Right atrium auricular region (tissue), 2 donors: ENCODE data around the gene PLCB4. TPM values are rescaled to one million over a fixed set of nuclear protein-coding genes. Genes with fewer than 3 reads are reported as not detected.

Source experiments
- DNase-seq: peaks from one replicate; pipeline ENCODE4 v3.0.0-alpha.2; 2019; ENCODE audit warnings: low spot score
- H3K27ac ChIP-seq, 2 donors: fragments of 200-600 bp; sonication (generic); 1 replicate in 1 of 2; 2 replicates in 1 of 2; pipeline ENCODE4 v1.5.1; 2016 to 2019
- H3K27me3 ChIP-seq, 2 donors: fragments of 200-600 bp; sonication (generic); one replicate each; pipeline versions ENCODE4 v1.5.1 to v1.6.0; 2017 to 2019
- H3K36me3 ChIP-seq: fragments of 200-600 bp; sonication (generic); one replicate; pipeline ENCODE4 v1.5.1; 2016
- H3K4me1 ChIP-seq, 2 donors: fragments of 200-600 bp; sonication (generic); one replicate each; pipeline versions ENCODE4 v1.5.1 to v1.6.0; 2017 to 2019
- H3K4me3 ChIP-seq, 2 donors: fragments of 200-600 bp; sonication (generic); 1 replicate in 1 of 2; 2 replicates in 1 of 2; pipeline ENCODE4 v1.5.1; 2017 to 2019; ENCODE audit warnings: mild to moderate bottlenecking in 1 of 2, moderate library complexity in 1 of 2
- H3K9me3 ChIP-seq, 2 donors: fragments of 200-600 bp; sonication (generic); one replicate each; pipeline ENCODE4 v1.5.1; 2019
- CTCF ChIP-seq, 2 donors: fragments of 200-600 bp; sonication (generic); IDR thresholded peaks; one replicate each; pipeline ENCODE4 v1.5.1; 2019; ENCODE audit warnings: antibody characterized with exemption in 2 of 2
- total RNA-seq, 2 donors: library from RNA; depleted of rRNA; stranded (reverse); fragments of >200 nt; gene quantifications; one replicate each; pipeline ENCODE4 v1.1.0, GENCODE V29; 2016

The PLCB4 gene
- total RNA-seq, 2 donors from 2014 or later: 14.3 to 32.4 TPM

DNA sequence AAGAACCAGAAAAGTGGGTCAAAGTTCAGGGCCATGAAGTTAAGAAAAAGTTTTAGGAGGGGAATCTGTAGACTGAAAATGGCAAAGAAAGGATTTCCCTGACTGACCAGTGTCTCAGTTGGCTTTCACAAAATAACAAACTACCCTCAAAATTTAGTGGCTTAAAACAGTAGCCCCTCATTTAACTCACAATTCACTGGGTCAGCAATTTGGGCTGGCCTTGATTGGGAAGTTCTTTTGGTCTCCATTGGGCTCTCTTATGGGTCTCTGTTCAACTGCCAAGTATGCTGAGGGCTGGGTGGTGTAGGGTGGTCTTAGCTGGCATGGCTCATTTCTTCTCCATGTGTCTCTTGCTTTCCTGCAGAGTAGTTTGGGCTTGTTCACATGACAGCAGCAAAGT, 161.5 kb downstream of the PLCB4 start:
- Histone ChIP-seq H3K27me3 (no peaks in the 10 kb centered on the region), H3K9me3 (no peaks in the 10 kb centered on the region), H3K36me3 (no peaks in the 10 kb centered on the region), H3K4me1 (peaks cover 0 to 26% of the 10 kb centered on the region in 2 donors), H3K4me3 (no peak overlapping the region), H3K27ac (no peak overlapping the region)
- no peak for DNase-seq
- no peak for TF ChIP-seq CTCF (IDR thresholded peaks at IDR 0.05)

- Histone ChIP-seq H3K4me3 (no peak overlapping the region), H3K27ac (no peak overlapping the region), H3K9me3 (no peaks in the 10 kb centered on the region), H3K27me3 (no peaks in the 10 kb centered on the region), H3K36me3 (no peaks in the 10 kb centered on the region), H3K4me1 (peaks cover 0 to 29% of the 10 kb centered on the region in 2 donors)
- no peak for DNase-seq
- no peak for TF ChIP-seq CTCF (IDR thresholded peaks at IDR 0.05)
These were observed 164.9 kb downstream of the PLCB4 start for GRCh38 chr20:9233804-9234203.

DNA sequence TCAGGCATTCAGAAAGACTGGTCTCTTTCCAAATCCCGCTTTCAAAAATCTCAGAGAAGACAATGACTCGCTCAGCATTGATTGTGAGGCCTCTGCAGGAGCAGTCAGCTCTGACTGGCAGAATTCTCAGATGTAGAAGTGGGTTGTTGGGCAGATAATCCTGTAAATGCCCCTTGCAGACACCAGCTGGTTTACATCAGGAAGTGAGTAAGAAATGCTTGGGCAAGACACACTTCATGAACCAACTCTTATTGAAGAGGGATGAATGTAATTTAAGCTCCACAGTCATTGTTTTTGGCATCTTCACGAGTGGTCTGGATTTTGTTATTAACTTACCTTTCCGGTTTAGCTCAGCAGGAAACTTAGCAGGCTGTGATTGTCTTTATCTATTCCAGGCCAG, 166.6 kb downstream of the PLCB4 start:
- peaks cover 0 to 24% of the 10 kb centered on the region in 2 donors for H3K4me1 ChIP-seq
- TF ChIP-seq CTCF (IDR thresholded peaks at IDR 0.05): no peak
- no peak overlapping the region for H3K4me3 ChIP-seq
- no peak overlapping the region for H3K27ac ChIP-seq
- no peaks in the 10 kb centered on the region for H3K27me3 ChIP-seq
- no peak for DNase-seq
- no peaks in the 10 kb centered on the region for H3K9me3 ChIP-seq
- H3K36me3 ChIP-seq: no peaks in the 10 kb centered on the region

DNA sequence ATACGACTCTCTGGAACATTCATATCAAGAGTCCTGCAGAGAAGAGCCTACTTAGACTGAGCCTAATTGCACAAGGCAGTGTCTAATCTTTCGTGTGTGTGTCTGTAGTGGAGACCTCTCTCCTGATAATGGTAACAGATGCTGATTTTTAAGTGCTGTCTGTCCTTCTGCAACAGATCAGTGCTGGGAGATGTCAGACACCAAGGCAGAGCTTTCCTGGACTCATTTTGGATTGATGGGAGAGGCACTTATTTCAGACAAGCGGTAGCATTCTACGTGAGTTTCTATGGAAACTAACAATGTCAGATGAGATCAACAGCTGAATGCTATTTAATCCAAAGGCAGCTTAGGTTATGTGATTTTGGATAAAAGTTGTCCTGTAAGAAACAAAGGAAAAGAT, 167.6 kb downstream of the PLCB4 start:
- peaks cover 0 to 33% of the 10 kb centered on the region in 2 donors for H3K4me1 ChIP-seq
- no peaks in the 10 kb centered on the region for H3K9me3 ChIP-seq
- H3K27me3 ChIP-seq: no peaks in the 10 kb centered on the region
- TF ChIP-seq CTCF (IDR thresholded peaks at IDR 0.05): no peak
- no peak overlapping the region for H3K27ac ChIP-seq
- H3K36me3 ChIP-seq: no peaks in the 10 kb centered on the region
- no peak for DNase-seq
- no peak overlapping the region for H3K4me3 ChIP-seq

DNA sequence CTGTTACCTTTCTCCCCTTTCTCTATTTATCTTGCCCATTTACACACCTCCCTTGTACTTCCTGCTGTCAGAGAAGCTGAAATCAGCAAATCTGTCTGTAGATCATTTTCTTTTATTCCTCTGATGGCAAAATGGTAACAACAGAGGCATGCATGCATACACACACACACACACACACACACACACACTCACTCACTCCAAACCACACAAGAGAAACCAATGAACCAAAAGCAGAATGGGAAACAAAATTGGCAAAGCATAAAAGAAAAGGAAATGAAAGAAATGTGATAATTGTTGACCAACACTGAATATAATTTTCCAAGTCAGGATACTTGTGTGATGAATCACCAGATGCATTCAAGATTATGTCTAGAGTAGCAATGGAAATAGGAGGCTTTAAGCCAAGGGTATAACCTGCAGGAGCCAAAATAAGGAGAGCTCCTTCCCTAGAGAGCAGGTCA, 172.4 kb downstream of the PLCB4 start:
- Histone ChIP-seq H3K27ac (no peak overlapping the region), H3K27me3 (no peaks in the 10 kb centered on the region), H3K36me3 (no peaks in the 10 kb centered on the region), H3K4me1 (peaks cover 0 to 36% of the 10 kb centered on the region in 2 donors), H3K9me3 (no peaks in the 10 kb centered on the region), H3K4me3 (no peak overlapping the region)
- no peak for TF ChIP-seq CTCF (IDR thresholded peaks at IDR 0.05)
- no peak for DNase-seq

- peaks cover 0 to 30% of the 10 kb centered on the region in 2 donors for H3K4me1 ChIP-seq
- no peak for DNase-seq
- H3K4me3 ChIP-seq: no peak overlapping the region
- no peaks in the 10 kb centered on the region for H3K27me3 ChIP-seq
- TF ChIP-seq CTCF (IDR thresholded peaks at IDR 0.05): no peak
- H3K27ac ChIP-seq: no peak overlapping the region
- H3K36me3 ChIP-seq: no peaks in the 10 kb centered on the region
- H3K9me3 ChIP-seq: no peaks in the 10 kb centered on the region
These were observed 173.0 kb downstream of the PLCB4 start for GRCh38 chr20:9241721-9242427.
